Activated CD8-positive, alpha-beta T cell treated with anti-CD3 and anti-CD28 coated beads for 36 hours (primary cell): ENCODE measurements around the gene PCSK2. TPM values are rescaled to one million over a fixed set of nuclear protein-coding genes. Genes with fewer than 3 reads are reported as not detected.

ENCODE experiments used
- ATAC-seq: fragments of 200-7000 bp; cut with Tn5 transposase; one replicate; pipeline ENCODE4 v1.10.0; 2021; ENCODE audit warnings: mild to moderate bottlenecking, moderate library complexity
- CTCF ChIA-PET: fragments of 350-600 bp; sonication (Branson Sonifier 250); formaldehyde crosslinking; loops from one replicate; lab custom pipeline; 2021; ENCODE audit warnings: antibody characterized with exemption; lab: Charles Lee
- POLR2A ChIA-PET: fragments of 350-600 bp; sonication (Branson Sonifier 250); formaldehyde crosslinking; loops from one replicate; lab custom pipeline; 2021; ENCODE audit warnings: antibody characterized with exemption; lab: Charles Lee
- DNase-seq: peaks from one replicate; pipeline ENCODE4 v3.0.0-alpha.2; 2020
- H3K27ac Mint-ChIP-seq: one replicate; pipeline ENCODE4 v1.8.0; 2021; ENCODE audit warnings: mild to moderate bottlenecking, mixed read lengths
- H3K27me3 Mint-ChIP-seq: one replicate; pipeline ENCODE4 v1.8.0; 2021; ENCODE audit warnings: mixed read lengths
- H3K36me3 Mint-ChIP-seq: one replicate; pipeline ENCODE4 v1.8.0; 2021; ENCODE audit warnings: low read depth, mixed read lengths
- H3K4me1 Mint-ChIP-seq: one replicate; pipeline ENCODE4 v1.8.0; 2021; ENCODE audit warnings: low read depth, mixed read lengths
- H3K4me3 Mint-ChIP-seq: one replicate; pipeline ENCODE4 v1.8.0; 2021; ENCODE audit warnings: mild to moderate bottlenecking, moderate library complexity, mixed read lengths
- H3K9me3 Mint-ChIP-seq: one replicate; pipeline ENCODE4 v1.8.0; 2021; ENCODE audit warnings: mixed read lengths
- intact Hi-C: fragments of 100-400 bp; cut with micrococcal nuclease; formaldehyde crosslinking; loops from one replicate; pipeline ENCODE4 v1.10.0; 2022
- total RNA-seq, 2 experiments: library from RNA; stranded (reverse); gene quantifications; one replicate each; pipeline ENCODE4 v1.2.3, GENCODE V29; 2021
- TF ChIP-seq, protein P1 (sequence below): fragments of 200-600 bp; IDR thresholded peaks from one replicate; pipeline ENCODE4 v1.8.0; 2022; ENCODE audit warnings: antibody characterized with exemption, mild to moderate bottlenecking

PCSK2 gene
- total RNA-seq, 2 experiments from 2014 or later, result not detected

GRCh38 chr20:17494201-17494600, 267.4 kb downstream of the PCSK2 start:
- CTCF ChIA-PET, result interaction anchor here (2.2 kb wide), 1 partner anchor 11 kb away, joined by 9 read pairs; no protein-coding TSS in a partner anchor

GRCh38 chr20:17495826-17496225, 269.0 kb downstream of the PCSK2 start:
- H3K27ac Mint-ChIP-seq, result no peak overlapping the region
- H3K9me3 Mint-ChIP-seq, result no peaks in the 10 kb centered on the region
- H3K36me3 Mint-ChIP-seq, result no peaks in the 10 kb centered on the region
- no peak overlapping the region for H3K4me3 Mint-ChIP-seq
- ChIA-PET CTCF (interaction anchor here (2.2 kb wide), 1 partner anchor 9 kb away, joined by 9 read pairs; no protein-coding TSS in a partner anchor), POLR2A (no interaction called here)
- ATAC-seq, result no peak
- TF ChIP-seq, protein P1, sequence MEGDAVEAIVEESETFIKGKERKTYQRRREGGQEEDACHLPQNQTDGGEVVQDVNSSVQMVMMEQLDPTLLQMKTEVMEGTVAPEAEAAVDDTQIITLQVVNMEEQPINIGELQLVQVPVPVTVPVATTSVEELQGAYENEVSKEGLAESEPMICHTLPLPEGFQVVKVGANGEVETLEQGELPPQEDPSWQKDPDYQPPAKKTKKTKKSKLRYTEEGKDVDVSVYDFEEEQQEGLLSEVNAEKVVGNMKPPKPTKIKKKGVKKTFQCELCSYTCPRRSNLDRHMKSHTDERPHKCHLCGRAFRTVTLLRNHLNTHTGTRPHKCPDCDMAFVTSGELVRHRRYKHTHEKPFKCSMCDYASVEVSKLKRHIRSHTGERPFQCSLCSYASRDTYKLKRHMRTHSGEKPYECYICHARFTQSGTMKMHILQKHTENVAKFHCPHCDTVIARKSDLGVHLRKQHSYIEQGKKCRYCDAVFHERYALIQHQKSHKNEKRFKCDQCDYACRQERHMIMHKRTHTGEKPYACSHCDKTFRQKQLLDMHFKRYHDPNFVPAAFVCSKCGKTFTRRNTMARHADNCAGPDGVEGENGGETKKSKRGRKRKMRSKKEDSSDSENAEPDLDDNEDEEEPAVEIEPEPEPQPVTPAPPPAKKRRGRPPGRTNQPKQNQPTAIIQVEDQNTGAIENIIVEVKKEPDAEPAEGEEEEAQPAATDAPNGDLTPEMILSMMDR, result no peak
- H3K27me3 Mint-ChIP-seq, result no peaks in the 10 kb centered on the region
- no peaks in the 10 kb centered on the region for H3K4me1 Mint-ChIP-seq
- DNase-seq, result no peak
- intact Hi-C loops, result no loop called here

More at GRCh38 chr20:17494201-17494600, 267.4 kb downstream of the PCSK2 start:
- TF ChIP-seq, protein P1, result no peak
- ATAC-seq (no peak), DNase-seq (no peak)
- no peaks in the 10 kb centered on the region for H3K27me3 Mint-ChIP-seq
- no peak overlapping the region for H3K4me3 Mint-ChIP-seq
- no peaks in the 10 kb centered on the region for H3K9me3 Mint-ChIP-seq
- intact Hi-C loops, result no loop called here
- POLR2A ChIA-PET, result no interaction called here
- H3K4me1 Mint-ChIP-seq, result no peaks in the 10 kb centered on the region
- no peaks in the 10 kb centered on the region for H3K36me3 Mint-ChIP-seq
- no peak overlapping the region for H3K27ac Mint-ChIP-seq

GRCh38 chr20:17497821-17498580, 271.2 kb downstream of the PCSK2 start:
- Mint-ChIP-seq H3K27ac (no peak overlapping the region), H3K27me3 (no peaks in the 10 kb centered on the region), H3K4me3 (no peak overlapping the region), H3K4me1 (no peaks in the 10 kb centered on the region), H3K9me3 (no peaks in the 10 kb centered on the region), H3K36me3 (no peaks in the 10 kb centered on the region)
- DNase-seq (no peak), ATAC-seq (no peak)
- ChIA-PET CTCF (interaction anchor here (1.2 kb wide), 1 partner anchor 400 kb away, joined by 5 read pairs; no protein-coding TSS in a partner anchor), POLR2A (interaction anchor here (0.6 kb wide), 1 partner anchor 316 kb away, joined by 3 read pairs; no protein-coding TSS in a partner anchor)
- TF ChIP-seq, protein P1, result no peak
- intact Hi-C loops, result no loop called here

DNA sequence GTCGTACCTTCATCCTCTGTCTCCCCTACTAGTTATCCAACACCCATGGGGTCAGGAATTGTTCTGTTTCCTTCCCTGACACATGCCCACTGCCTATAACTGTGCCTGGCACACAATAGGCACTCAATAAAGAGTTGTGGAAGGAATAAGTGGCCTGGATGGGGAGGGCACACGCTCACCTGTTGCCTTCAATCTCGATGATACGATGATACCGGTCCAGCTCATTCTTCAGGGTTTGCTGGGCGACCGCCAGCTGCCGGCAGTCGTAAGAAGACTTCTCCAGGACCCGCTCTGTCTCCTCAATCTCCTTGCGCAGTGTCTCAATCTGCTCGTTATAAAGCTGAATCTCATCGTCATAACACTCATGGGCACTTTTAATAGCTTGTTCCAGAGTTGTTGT, 271.8 kb downstream of the PCSK2 start:
- H3K27me3 Mint-ChIP-seq, result no peaks in the 10 kb centered on the region
- TF ChIP-seq, protein P1, result no peak
- H3K4me3 Mint-ChIP-seq, result no peak overlapping the region
- H3K9me3 Mint-ChIP-seq, result no peaks in the 10 kb centered on the region
- no peak for DNase-seq
- ATAC-seq, result no peak
- no peak overlapping the region for H3K27ac Mint-ChIP-seq
- intact Hi-C loops, result no loop called here
- no peaks in the 10 kb centered on the region for H3K36me3 Mint-ChIP-seq
- H3K4me1 Mint-ChIP-seq, result peaks cover 4% of the 10 kb centered on the region
- ChIA-PET POLR2A (no interaction called here), CTCF (interaction anchor here (1.2 kb wide), 1 partner anchor 399 kb away, joined by 5 read pairs; no protein-coding TSS in a partner anchor)

GRCh38 chr20:17499041-17499440, 272.2 kb downstream of the PCSK2 start:
- ATAC-seq (no peak), DNase-seq (no peak)
- no peak overlapping the region for H3K27ac Mint-ChIP-seq
- no peak overlapping the region for H3K4me3 Mint-ChIP-seq
- H3K36me3 Mint-ChIP-seq, result no peaks in the 10 kb centered on the region
- no peaks in the 10 kb centered on the region for H3K9me3 Mint-ChIP-seq
- intact Hi-C loops, result no loop called here
- CTCF ChIA-PET, result no interaction called here
- H3K27me3 Mint-ChIP-seq, result no peaks in the 10 kb centered on the region
- TF ChIP-seq, protein P1, result no peak
- H3K4me1 Mint-ChIP-seq, result peaks cover 8% of the 10 kb centered on the region
- POLR2A ChIA-PET, result no interaction called here
